Tibial nerve (tissue), 4 donors: ENCODE results near the gene CRYZL1.

Source experiments
- CTCF ChIP-seq, 5 experiments: fragments of 200-600 bp in 3 of 5; fragments of 450-650 bp in 2 of 5; sonication (generic) in 3 of 5; IDR thresholded peaks; one replicate each; pipeline ENCODE4 v1.5.1; 2016 to 2019; ENCODE audit warnings: antibody characterized with exemption in 5 of 5, mild to moderate bottlenecking in 3 of 5, moderate library complexity in 2 of 5
- EP300 ChIP-seq, 2 donors: sonication (generic); formaldehyde crosslinking; IDR thresholded peaks; one replicate each; pipeline ENCODE4 v1.6.1; 2017; ENCODE audit warnings: antibody characterized with exemption in 2 of 2, mild to moderate bottlenecking in 1 of 2
- POLR2A ChIP-seq, 2 donors: fragments of 450-650 bp; IDR thresholded peaks; one replicate each; pipeline ENCODE4 v1.6.1; 2017; ENCODE audit warnings: antibody characterized with exemption in 2 of 2, mild to moderate bottlenecking in 2 of 2, moderate library complexity in 2 of 2

- TF ChIP-seq CTCF (IDR thresholded peaks at IDR 0.05): no peak
- no peak for TF ChIP-seq POLR2A (IDR thresholded peaks at IDR 0.05)
- no peak for TF ChIP-seq EP300 (IDR thresholded peaks at IDR 0.05)
These were observed 12.9 kb upstream of the CRYZL1 start for GRCh38 chr21:33654412-33654811.
